Stimulated activated CD4-positive, alpha-beta T cell treated with anti-CD3 and anti-CD28 coated beads, Interleukin-4, amount 100 ng/mL, for 4 hours (primary cell): Measurements from ENCODE around the gene PARP3.

Experiments used
- DNase-seq, 2 experiments: peaks; one replicate each; pipeline ENCODE4 v3.0.0-alpha.2; 2020

PARP3 gene

DNA sequence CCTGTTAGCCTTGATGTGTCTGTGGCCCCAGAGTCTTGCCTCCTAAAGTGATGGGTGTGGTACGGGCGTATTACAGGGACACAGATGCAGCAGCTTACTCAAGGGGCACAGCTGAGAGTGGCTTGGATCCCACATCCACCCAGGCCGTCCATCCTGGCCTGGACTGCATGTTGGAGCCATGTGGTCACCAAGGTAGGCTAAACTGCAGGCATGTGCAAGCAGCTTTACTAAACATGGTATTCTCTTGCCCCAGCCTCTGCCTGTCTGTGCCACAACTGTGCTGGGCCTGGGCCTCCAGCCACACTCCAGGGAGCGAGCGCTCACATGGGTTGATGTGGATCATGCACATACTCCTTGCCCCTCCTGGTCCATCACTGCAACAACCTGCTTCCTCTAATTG, 7.0 kb downstream of the PARP3 start:
- DNase-seq: no peak

DNA sequence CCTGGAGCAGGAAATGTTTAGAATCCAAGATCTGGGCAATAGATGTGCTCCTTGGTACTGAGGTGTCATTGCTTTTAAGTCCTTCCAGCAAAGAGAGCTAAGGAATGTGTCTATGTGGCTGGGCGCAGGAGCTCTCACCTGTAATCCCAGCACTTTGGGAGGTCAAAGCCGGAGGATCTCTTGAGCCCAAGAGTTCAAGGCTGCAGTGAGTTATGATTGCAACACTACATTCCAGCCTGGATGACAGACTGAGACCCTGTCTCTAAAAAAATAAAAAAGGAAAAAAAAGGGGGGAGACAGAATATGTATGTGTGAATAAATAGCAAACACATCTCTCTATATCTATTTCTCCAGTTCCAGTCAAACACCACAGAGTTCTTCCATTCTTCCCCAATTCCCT, 8.7 kb downstream of the PARP3 start:
- no peak for DNase-seq

DNA sequence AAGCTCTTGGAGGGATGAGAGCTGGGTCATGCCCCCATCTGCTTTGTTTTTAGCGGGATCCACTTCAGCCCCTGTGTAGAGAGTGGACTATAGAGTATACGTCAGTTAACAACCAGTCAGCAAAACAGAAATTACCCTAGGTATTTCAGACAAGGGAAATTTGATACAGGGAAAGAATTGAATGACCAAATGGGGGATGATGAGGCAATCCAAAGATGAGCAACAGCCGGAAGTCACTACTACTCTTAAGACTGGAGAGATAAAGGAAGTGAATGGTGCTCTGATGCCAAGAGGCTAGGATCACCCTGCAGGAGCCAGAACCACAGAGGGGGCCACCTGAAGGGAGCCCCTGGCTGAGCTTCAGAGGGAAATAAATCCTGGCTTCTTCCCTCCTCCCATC, 11.3 kb downstream of the PARP3 start:
- DNase-seq: no peak

DNA sequence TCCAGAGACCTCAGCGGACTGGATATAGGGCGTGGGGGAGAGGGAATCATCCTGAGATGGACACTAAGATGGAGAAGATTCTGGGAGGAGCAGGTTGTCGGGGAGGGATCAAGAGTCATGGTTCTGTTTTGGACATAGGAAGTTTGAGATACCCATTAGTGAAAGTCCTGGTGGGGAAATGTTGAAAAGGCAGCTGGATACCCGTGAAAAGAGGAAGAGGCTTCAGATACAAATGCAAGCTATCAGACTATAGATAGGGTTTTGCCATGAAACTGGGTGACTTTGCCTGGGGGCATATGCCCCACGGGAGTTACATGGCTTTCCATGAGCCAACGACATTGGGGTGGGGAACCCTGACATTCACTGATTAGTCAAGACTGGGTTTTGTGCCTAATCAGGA, 11.9 kb downstream of the PARP3 start:
- no peak for DNase-seq

DNA sequence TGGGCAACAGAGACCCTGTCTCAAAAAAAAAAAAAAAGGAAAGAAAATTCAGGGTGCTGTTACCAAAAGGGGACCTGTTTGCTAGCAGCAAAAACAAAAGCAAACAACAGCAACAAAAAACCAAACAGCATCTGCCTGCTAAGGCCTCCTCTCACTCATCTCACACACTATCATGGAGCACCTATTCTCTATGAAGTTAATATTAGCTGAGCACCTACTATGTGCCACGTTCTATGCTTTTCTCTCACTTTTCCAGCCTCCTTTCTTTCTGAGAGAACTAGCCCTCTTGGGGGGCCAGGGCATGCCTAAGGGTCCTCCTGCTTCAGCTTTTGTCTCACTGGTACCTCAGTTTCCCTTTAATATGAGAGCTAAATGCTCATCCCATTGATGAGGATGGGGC, 12.6 kb downstream of the PARP3 start:
- no peak for DNase-seq

DNA sequence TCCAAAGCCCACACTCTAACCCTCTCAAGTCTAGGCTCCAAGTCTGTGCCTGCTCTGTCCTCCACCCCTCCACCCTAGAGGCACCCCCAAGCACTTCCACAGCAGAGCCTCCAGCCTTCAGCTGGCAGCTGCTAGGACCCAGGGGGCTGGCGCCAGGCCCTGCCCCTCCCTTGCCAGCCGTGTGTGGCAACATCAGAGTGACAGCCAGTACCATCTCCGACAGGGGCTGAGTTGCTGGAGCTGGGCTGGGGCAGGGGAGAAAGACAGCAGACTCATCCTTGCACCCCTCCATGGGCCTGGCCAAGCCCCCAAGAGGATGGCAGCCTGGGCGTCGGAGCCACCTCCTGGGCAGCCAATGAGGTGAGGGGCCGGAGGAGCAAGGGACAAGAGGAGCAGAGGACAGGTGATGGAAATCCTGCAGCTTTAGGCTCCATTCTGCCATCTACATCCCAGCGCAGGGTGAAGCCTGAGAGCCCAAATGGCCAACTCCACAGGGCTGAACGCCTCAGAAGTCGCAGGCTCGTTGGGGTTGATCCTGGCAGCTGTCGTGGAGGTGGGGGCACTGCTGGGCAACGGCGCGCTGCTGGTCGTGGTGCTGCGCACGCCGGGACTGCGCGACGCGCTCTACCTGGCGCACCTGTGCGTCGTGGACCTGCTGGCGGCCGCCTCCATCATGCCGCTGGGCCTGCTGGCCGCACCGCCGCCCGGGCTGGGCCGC, 13.2 kb downstream of the PARP3 start, which contains the start of gene GPR62:
Gene GPR62, plus strand, starts transcription at position 207 of the 718 bp plus-strand sequence. Its CDS starts 272 bp downstream, at position 479.
- DNase-seq: no peak

DNA sequence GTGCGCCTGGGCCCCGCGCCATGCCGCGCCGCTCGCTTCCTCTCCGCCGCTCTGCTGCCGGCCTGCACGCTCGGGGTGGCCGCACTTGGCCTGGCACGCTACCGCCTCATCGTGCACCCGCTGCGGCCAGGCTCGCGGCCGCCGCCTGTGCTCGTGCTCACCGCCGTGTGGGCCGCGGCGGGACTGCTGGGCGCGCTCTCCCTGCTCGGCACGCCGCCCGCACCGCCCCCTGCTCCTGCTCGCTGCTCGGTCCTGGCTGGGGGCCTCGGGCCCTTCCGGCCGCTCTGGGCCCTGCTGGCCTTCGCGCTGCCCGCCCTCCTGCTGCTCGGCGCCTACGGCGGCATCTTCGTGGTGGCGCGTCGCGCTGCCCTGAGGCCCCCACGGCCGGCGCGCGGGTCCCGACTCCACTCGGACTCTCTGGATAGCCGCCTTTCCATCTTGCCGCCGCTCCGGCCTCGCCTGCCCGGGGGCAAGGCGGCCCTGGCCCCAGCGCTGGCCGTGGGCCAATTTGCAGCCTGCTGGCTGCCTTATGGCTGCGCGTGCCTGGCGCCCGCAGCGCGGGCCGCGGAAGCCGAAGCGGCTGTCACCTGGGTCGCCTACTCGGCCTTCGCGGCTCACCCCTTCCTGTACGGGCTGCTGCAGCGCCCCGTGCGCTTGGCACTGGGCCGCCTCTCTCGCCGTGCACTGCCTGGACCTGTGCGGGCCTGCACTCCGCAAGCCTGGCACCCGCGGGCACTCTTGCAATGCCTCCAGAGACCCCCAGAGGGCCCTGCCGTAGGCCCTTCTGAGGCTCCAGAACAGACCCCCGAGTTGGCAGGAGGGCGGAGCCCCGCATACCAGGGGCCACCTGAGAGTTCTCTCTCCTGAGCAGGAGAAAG, 14.0 kb downstream of the PARP3 start:
- DNase-seq: peak in 1 of 2 experiments; percentile 36

DNA sequence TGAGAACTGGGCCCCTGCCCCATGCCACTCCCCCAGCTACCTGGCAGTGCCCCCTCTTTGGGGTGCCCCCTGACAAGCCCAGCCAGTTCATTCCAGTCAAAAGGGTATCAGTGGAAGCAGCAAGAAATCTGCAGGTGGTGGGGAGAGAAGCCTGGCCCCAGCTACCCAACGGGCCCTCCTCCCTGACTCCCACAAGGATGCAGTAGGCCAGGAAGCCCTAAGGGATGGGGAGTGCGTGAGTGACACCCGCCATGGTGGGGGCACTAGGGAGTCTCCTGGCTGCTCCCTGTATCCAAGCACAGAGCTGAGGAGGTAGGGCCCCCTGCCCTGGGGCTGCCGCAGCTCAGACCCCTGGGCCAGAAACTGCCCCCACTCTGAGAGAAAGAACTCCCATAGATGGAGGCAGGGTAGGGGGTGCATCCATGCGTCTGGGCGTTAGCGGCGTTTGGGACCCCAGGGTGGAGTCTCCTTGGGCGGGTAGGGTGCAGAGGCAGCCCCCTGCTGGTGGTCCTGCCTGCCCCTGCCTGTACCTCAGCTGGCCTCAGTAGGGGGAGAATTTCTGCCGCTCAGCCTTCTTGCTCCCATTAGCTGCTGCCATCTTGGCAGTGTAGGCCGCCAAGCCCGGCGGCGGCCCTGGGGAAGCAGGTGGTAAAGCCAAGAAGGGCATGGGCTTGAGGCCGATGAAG, 15.5 kb downstream of the PARP3 start:
- DNase-seq: no peak

DNA sequence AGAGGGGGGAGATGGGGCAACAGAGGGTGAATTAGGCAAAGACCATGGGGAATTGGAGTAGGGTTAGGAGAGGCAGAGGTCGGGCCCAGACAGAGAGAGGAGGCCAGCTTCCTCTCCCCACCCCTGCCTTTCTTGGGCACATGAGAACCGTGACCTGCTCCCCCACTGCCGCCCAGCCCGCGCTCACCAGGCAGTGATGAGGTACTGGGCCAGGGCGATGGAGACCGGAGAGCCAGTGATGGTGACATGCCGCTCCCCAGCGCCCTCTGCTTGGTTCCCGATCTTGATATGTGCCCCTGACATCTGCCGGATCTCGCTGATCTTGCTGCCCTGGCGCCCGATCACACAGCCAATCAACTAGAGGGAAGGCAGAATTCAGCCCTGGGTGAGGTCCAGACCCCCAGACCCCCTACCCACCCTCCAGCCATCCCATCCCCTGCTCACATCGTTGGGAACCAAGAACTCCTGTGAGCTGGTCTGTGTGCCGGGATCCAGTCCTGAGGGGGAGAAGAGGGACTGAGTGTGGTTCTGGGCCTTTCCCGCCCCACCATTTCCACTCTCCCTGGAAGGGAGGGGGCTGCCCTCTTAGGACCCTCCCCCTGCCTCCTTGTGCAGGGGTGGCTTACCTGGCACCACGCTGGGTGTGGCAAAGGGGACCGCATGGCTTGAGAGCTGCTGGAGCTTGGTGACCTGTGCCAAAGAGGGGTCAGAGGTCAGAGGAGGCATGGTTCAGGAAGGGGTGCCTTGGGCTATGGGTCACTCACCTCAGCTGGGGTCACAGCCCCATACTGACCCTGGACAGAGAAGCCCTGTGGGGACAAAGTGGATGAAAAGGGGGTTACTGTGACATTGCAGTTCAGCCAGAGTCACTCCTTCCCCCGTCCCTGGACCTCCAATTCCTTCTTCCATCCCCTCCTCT, 16.7 kb downstream of the PARP3 start:
- no peak for DNase-seq

DNA sequence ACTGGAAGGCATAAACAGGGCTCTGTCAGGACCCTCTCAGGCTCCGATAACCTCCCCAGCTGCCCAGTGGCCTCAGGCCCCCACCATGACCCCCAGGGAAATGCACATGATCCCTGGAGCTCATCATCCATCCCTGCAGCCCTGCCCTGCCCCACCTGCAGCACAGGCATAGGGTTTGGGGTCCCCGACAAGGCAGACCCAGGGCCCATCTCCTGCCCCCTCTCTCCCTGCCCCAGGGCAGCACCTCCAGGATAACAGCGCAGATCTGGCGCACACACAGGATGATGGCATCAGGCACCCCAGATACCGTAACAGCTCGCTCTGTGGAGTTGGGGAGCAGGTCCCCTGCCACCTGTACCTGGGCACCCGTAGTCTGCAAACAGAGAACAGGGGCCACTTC, 17.5 kb downstream of the PARP3 start:
- DNase-seq: no peak

DNA sequence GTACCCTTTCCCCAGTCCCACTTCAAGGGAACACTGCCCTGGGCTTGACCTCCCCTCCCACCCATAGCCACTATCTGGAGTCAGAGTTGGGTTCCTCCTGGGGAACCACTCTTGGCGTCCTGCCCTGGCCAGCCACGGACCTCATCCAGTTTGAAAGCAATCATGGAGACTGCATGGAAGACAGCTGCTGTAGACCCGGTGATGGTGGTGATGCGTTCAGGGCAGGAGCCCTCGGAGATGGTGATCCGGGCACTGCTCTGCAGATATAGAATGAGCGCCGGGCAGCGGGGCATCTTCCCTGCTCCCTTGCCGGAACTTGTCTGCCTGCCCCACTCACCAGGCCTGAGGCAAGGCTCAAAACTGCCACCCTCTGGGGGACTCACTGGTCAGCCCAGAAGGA, 18.2 kb downstream of the PARP3 start:
- DNase-seq: no peak

DNA sequence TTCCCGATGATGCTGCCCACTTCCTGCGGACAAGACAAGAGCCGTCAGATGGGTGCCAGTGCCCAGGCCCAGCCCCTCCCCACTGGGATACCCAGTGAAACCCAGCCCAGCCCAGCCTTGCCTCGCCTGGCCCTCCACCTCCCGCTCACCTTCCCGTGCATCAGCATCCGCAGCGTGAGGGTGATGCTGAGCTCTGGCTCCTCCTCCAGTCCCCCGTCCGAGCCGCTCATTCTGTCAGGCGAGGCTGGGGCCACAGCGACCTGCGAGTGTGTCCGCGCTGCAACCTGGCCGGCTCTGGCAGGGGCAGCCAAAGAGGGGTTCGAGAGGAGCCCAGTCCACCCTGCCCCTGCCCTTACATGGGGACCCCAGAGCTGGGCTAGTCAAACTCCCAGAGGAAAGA, 18.8 kb downstream of the PARP3 start:
- no peak for DNase-seq

DNA sequence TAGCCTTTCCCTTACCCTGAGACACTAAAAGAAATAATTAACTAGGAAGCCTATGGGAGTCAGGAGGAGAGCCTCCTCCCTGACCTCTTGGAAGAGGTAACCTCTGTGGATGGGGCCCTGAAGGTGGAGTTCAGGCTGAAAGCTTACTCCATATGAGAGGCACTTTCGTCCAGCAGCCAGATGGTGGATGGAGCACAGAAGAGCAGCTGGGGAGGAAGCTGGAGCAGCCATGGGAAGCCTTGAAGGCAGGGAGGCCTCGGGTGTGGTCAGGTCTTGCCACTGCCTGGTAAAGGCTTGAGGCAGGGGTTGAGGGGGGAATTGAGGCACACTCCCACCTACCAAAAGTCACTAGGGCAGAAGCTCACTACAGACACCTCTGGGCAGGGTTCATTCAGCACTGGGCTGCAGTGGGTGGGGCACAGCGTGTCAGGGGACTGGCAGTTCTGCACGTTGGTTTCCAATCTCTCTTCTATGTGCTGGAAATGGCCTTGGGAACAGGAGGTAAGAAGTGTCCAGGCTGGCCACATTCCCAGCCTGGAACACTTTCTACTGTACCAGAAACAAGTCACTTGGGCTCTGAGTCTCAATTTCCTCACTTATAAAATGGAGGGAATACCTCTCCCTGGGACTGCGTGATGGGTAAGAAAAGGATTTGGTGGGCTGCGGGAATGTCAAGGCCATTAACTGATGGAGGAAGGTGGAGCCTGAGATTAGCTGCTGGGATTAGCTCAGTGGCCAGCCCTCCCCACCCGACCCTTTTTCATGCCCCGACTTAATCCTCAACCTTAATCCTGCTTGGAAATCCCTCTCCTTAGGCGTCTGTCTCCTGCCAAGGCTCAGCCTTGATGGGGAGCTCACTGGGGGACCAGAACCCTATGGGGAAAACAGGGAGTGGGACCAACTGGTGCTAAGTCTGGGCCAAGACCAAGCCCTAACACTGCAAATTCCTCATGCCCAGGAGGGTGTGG, 19.7 kb downstream of the PARP3 start:
- DNase-seq: no peak

DNA sequence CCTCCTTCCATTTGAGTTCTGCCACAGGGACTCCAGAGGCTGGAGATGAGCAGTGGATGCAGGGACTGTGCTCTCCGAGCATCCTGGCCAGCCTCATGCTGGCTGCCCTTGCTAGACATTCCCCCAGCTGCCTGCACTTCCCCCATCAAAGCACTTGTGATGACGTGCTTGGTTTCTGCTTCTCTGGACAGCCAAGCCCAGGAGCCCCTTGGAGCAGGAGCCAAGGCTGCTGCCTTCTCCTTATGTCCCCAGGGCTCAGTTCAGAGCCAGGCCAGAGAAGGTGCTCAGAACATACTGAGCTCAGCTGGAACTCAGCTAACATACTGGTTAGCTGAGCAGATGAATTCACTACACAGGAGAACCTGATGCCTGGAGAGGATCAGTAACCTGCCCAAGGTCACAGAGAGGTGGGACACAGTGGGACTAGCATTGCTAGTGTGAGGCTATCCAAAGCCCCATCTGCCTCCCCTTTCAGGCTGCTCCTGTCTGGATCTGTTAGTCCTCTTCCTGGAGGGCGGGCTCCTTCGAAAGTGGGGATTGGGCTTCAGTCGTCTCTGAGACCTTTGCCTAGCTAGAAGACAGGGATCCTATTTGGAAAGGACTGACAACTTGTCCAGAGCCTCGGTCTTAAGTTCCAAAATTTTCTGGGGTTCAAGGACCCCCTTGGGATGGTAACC, 20.8 kb downstream of the PARP3 start:
- no peak for DNase-seq

DNA sequence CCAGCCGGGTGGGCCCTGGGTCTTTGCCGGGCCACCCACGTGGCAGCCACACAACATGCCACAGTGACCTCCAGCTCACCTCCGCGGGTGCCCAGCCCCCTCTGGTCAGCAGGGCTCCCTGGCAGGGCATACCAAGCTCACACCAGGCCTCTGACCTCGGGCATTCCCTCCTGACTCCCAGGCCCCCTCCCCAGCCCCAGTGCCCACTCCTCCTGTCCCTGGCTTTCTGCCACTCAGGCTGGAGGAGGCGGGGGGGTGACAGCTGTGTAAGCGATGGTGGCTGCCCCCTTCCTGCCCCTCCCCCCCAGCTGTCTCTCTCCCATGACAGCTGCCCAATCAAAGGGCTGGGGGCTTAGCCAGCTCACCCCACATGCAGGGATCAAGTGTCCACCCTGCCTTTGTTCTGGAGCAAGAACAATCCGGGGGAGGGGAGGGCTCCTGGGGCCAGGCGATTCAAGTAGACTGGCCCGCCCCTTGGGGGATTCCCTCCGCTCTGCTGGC, 21.8 kb downstream of the PARP3 start:
- DNase-seq: no peak

DNA sequence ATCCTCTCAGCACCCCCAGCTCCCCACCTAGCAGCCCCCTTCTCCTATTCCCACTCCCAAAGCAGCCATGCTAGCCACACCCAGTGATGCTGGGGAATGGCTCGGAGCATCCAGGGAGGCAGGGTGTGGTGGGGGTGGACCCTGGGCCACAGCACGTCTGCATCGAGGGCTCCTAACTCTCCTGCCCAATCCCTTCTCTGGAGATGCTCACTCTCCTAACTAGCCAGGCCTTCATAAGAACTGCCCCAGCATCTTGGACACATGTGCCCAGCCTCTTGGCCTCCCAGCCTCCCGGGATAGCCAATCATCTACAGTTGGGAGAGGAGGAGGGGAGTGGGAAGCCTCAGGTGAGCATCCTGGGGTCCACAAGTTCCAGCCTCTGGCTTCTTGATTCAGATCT, 22.4 kb downstream of the PARP3 start:
- DNase-seq: no peak

DNA sequence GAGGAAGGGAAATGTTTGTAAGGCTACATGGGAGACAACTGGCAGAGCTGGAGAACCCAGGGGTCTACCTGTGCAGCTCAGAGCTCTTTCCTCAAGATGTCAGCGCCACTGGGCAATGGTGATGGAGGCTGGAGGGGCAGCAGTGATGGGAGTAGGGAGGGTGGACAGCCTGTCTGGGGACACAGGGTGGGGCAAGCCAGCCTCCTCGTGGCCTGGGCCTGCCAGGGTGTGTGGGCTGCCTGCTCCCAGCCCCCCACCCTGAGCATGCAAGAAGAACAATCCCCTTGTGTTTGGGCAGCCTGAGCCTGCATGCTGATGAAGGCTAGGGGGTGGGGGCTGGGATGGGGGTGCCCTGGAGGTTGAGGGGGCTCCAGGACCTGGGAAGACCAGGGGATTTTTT, 23.9 kb downstream of the PARP3 start:
- DNase-seq: no peak

DNA sequence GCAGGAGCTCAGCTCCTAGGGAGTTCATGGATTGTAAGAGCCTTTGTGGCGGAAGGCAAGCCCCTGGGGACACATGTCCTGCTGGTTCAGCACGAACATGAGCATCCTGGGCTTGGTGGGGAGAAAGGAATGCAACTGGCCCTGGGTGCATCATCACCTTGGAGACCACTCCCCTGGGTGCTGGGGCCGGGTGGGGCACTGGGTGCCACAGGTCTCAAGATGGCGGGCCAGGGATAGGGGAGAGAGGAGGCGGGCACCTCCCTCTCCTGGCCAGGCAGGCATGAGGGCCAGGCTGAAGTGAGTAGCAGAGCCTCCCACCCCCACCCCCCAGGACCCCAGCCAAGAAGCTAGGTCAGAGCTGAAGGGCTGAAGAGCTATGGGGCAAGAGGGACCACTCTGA, 24.3 kb downstream of the PARP3 start:
- DNase-seq: no peak

DNA sequence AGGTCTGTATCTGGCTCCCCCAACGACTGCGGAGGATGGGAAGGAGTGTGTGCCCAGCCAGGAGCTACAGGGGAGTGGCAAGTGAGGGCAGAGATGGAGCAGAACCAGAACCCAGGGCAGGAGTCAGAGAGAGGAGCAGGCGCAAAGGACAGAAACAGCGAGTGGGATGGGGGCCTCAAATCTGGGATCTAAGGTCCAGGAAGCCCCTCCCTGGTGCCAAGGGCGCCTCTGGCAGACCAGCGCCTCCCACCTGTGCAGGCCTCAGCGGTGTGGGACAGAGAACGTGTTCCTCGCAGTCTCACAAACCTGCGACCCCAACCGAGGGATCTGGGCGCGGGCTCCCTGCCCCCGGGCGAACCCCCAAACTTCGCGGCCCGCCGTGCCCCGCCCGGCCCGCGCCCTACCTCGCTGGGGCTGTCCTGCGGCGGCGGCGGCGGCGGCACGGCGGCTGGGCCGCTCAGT, 24.8 kb downstream of the PARP3 start:
- DNase-seq: no peak
